Measurements from ENCODE around the gene SMTNL1.

Gene SMTNL1

GRCh38 chr11:57588046-57588710 lies 50.8 kb downstream of the SMTNL1 start:
- no peak for DNase-seq (ENCODE audit: low read depth, low spot score)

GRCh38 chr11:57596266-57596885 lies 59.0 kb downstream of the SMTNL1 start:
- DNase-seq (ENCODE audit: low read depth, low spot score) = no peak

GRCh38 chr11:57597461-57597915 lies 60.1 kb downstream of the SMTNL1 start, which contains the start of gene SERPING1:
Gene SERPING1, plus strand, starts transcription at chr11:57597685. Its CDS starts 586 bp downstream, at chr11:57598271.
- DNase-seq (ENCODE audit: low read depth, low spot score) = no peak

GRCh38 chr11:57597916-57598830 lies 60.8 kb downstream of the SMTNL1 start:
- peak; percentile 15 for DNase-seq (ENCODE audit: low read depth, low spot score)

- no peak for DNase-seq (ENCODE audit: low read depth, low spot score)
Measured at GRCh38 chr11:57598831-57599155, 61.4 kb downstream of the SMTNL1 start.

GRCh38 chr11:57599381-57599780 lies 62.0 kb downstream of the SMTNL1 start:
- DNase-seq (ENCODE audit: low read depth, low spot score) = no peak

Data from brain pericyte (primary cell).